IPS DF 6.9 (cell line): Measurements from ENCODE around the gene ZNF568.

ENCODE experiments used
- DNase-seq: peaks from one replicate; pipeline ENCODE4 v3.0.0-alpha.2; 2013; ENCODE audit warnings: low read depth, low spot score
- H3K27ac ChIP-seq: one replicate; pipeline ENCODE4 v1.5.1; 2013; ENCODE audit warnings: low read length, control low read depth
- H3K27me3 ChIP-seq: 2 replicates; pipeline ENCODE4 v1.6.1; 2013; ENCODE audit warnings: mild to moderate bottlenecking, low read length; ENCODE audit not compliant: control insufficient read depth, insufficient read depth
- H3K36me3 ChIP-seq: 2 replicates; pipeline ENCODE4 v1.6.1; 2013; ENCODE audit warnings: low read length; ENCODE audit not compliant: control insufficient read depth, insufficient read depth
- H3K4me1 ChIP-seq: 2 replicates; pipeline ENCODE4 v1.6.1; 2013; ENCODE audit warnings: low read length; ENCODE audit not compliant: control insufficient read depth, insufficient read depth
- H3K4me3 ChIP-seq: 2 replicates; pipeline ENCODE4 v1.5.1; 2013; ENCODE audit warnings: mild to moderate bottlenecking, low read length
- H3K9me3 ChIP-seq: 2 replicates; pipeline ENCODE4 v1.6.1; 2013; ENCODE audit warnings: low read length, inconsistent platforms; ENCODE audit not compliant: control insufficient read depth, insufficient read depth
- WGBS: extraction: QIAGEN DNeasy Blood & Tissue Kit; methylation state at CpG from one replicate; pipeline ENCODE4 v1.1.7; 2013; ENCODE audit warnings: mixed read lengths, missing lambda C conversion rate; ENCODE audit not compliant: insufficient read length, insufficient coverage; 5-methylcytosine and 5-hydroxymethylcytosine counted together

Gene ZNF568

DNA sequence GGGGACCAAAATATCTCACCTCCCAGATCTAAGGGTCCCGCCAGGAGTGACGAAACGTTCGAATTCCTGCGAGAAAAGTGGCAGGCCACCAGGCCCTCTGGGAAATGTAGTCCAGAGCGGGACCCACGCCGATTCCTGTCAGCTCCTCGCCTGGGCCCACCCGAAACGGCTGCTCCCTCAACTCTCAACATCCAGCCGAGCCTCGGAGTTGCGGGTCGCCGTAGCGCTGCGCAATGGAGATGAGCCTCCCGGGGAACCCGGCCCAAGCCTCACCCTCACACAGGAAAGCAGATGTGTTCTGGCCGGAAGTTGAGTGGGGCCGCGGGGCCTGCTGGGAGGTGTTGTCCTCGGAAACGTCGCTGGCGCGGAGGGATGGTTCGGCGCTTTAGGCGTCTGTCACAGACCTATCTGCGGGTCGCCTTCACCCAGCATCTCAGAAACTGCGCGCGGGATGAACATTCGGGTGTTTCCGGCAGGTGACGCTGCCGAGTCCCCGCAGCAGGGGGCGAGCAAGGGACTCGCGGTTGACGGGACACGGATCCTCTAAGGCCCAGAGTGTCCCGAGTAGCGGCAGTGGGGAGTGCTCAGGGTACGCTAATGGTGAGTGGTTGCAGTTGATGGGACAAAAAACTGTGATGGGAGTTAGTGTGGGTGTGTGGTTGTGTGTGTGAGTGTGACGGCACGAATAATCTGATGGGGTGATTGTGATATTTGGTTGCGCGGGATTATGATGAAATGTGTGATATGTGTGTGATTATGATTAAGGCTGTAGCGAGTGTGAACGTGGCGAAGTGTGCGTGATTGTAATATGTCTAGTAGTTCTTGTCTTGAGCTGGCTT is at the start of gene ZNF568, which contains the start of gene ZNF829:
Gene ZNF568 (plus strand): TSS at position 341 of the 839 bp plus-strand sequence. CDS start 6,439 bp downstream, outside the sequence.
Gene ZNF829 (minus strand): TSS at position 300 of the 839 bp plus-strand sequence. CDS start 1,124 bp downstream, outside the sequence.
- H3K9me3 ChIP-seq: no peaks in the 10 kb centered on the region
- 100% methylated on average over 8 of the region's 57 CpGs for WGBS
- H3K27ac ChIP-seq: no peak within 1 kb of the TSS
- peak; percentile 61 for DNase-seq
- no peaks in the 10 kb centered on the region for H3K27me3 ChIP-seq
- H3K4me1 ChIP-seq: no peaks in the 10 kb centered on the region
- H3K36me3 ChIP-seq: no peaks in the 10 kb centered on the region
- peak within 1 kb of the TSS; percentile 78 for H3K4me3 ChIP-seq

DNA sequence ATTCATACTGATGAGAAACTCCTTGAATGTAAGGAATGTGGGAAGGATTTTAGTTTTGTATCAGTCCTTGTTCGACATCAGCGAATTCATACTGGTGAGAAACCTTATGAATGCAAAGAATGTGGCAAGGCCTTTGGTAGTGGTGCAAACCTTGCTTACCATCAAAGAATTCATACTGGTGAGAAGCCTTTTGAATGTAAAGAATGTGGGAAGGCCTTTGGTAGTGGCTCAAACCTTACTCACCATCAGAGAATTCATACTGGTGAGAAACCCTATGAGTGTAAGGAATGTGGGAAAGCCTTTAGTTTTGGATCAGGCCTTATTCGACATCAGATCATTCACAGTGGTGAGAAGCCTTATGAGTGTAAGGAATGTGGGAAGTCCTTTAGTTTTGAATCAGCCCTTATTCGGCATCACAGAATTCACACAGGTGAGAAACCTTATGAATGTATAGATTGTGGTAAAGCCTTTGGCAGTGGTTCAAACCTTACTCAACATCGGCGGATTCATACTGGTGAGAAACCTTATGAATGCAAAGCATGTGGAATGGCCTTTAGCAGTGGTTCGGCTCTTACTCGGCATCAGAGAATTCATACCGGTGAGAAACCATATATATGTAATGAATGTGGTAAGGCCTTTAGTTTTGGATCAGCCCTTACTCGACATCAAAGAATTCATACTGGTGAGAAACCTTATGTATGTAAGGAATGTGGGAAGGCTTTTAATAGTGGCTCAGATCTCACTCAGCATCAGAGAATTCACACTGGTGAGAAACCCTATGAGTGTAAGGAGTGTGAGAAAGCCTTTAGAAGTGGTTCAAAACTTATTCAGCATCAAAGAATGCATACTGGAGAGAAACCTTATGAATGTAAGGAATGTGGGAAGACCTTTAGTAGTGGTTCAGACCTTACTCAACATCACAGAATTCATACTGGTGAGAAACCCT is 38.9 kb upstream of the ZNF568 start:
- Histone ChIP-seq H3K27me3 (no peaks in the 10 kb centered on the region), H3K27ac (no peak overlapping the region), H3K36me3 (peaks cover 3% of the 10 kb centered on the region; the same call in 1 of the 2 replicates), H3K4me1 (no peaks in the 10 kb centered on the region), H3K4me3 (no peak overlapping the region), H3K9me3 (peaks cover 6% of the 10 kb centered on the region)
- WGBS: no CpG with 5 or more reads among the region's 10 CpGs
- no peak for DNase-seq

DNA sequence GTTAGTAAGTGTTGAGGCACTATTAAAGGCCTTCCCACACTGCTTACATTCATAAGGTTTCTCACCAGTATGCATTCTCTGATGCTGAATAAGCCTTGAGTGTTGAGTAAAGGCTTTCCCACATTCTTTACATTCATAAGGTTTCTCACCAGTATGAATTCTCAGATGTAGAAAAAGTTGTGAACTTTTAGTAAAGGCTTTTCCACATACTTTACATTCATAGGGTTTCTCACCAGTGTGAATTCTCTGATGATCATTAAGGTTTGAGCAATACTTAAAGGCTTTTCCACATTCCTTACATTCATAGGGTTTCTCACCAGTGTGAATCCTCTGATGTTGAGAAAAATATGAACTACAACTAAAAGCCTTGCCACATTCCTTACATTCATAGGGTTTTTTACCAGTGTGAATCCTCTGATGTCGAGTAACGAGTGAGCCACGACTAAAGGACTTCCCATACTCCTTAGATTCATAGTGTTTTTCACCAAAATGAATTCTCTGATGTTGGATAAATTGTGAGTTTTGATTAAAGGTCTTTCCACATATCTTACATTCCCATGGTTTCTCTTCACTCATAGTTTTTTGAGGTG is 24.3 kb upstream of the ZNF568 start:
- Histone ChIP-seq H3K9me3 (peaks cover 18% of the 10 kb centered on the region), H3K27me3 (no peaks in the 10 kb centered on the region), H3K27ac (no peak overlapping the region), H3K36me3 (peaks cover 18% of the 10 kb centered on the region; the same call in 1 of the 2 replicates), H3K4me3 (no peak overlapping the region), H3K4me1 (no peaks in the 10 kb centered on the region)
- no CpG with 5 or more reads among the region's 3 CpGs for WGBS
- no peak for DNase-seq

DNA sequence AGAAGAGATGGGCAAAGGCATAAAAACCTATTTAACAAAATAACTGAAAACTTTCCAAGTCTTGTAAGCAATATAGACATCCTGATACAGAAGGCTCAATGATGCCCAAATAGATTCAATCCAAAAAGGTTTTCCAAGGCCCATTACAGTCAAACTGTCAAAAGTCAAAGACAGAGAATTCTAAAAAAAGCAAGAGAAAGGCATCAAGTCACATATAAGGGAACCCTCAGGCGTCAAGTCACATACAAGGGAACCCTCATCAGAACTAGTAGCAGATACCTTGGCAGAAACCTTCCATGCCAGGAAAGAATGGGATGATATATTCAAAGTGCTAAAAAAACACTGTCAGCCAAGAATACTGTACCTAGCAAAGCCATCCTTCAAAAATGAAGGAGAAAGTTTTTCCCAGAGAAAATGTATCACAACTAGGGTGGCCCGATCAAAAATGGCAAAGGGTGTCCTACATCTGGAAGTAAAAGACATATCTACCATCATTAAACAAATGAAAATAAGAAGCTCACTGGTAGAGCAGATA is 21.2 kb upstream of the ZNF568 start:
- DNase-seq: no peak
- no peaks in the 10 kb centered on the region for H3K4me1 ChIP-seq
- no peak overlapping the region for H3K27ac ChIP-seq
- H3K9me3 ChIP-seq: peaks cover 18% of the 10 kb centered on the region
- no CpG with 5 or more reads among the region's 2 CpGs for WGBS
- peaks cover 18% of the 10 kb centered on the region; the same call in 1 of the 2 replicates for H3K36me3 ChIP-seq
- H3K4me3 ChIP-seq: no peak overlapping the region
- H3K27me3 ChIP-seq: no peaks in the 10 kb centered on the region

DNA sequence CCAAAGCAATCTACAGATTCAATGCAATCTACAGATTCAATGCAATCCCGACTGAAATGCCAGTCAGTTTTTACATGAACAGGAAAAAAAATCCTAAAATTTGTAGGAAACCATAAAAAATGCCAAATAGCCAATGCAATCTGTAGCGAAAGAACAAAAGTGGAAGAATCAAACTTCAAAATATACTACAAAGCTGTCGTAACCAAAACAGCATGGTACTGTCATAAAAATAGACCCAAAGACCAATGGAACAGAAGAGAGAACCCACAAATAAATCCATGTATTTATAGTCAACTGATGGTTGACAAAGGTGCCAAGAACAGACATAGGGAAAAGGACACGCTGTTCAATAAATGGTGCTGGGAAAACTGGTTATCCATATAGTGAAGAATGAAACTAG is 17.7 kb upstream of the ZNF568 start:
- peaks cover 4% of the 10 kb centered on the region for H3K9me3 ChIP-seq
- no peak overlapping the region for H3K4me3 ChIP-seq
- no peak overlapping the region for H3K27ac ChIP-seq
- H3K4me1 ChIP-seq: no peaks in the 10 kb centered on the region
- DNase-seq: no peak
- no CpG with 5 or more reads among the region's 4 CpGs for WGBS
- peaks cover 5% of the 10 kb centered on the region; the same call in 1 of the 2 replicates for H3K36me3 ChIP-seq
- H3K27me3 ChIP-seq: no peaks in the 10 kb centered on the region

DNA sequence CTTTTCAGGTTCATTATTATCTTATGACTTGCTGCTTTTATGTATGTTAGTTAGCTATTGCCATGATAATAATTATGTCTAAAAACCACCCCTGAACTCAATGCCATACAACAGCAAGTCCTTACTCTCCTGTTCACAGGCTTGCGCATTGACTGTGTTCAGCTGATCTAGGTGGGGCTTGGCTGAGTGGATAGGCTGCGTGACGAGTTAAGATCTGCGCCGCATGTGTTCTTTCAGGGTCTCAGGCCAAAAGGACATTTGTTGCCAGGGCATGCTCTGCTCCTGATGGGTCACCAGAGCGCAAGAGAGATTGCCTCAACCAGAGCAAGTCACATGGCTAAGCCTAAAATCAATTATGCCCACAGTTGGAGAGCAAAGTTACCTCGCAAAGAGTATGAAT is 859 bp downstream of the ZNF568 start:
- H3K36me3 ChIP-seq: no peaks in the 10 kb centered on the region
- no CpG with 5 or more reads among the region's 7 CpGs for WGBS

DNA sequence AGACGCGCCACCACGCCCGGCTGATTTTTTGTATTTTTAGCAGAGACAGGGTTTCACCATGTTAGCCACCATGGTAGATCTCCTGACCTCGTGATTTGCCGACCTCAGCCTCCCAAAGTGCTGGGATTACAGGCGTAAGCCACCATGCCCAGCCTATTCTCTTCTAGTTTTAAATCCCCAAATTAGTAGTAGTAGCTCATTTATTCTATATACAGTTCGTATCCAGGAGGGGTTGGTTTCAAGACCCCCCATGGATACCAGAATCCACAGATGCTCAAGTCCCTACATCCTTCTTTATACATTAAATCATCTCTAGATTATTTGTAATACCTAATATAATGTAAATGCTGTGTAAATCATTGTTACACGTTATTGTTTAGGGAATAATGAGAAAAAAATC is 2.0 kb downstream of the ZNF568 start:
- H3K4me3 ChIP-seq: no peak overlapping the region
- H3K9me3 ChIP-seq: no peaks in the 10 kb centered on the region
- no CpG with 5 or more reads among the region's 9 CpGs for WGBS
- no peaks in the 10 kb centered on the region for H3K27me3 ChIP-seq
- no peak for DNase-seq
- no peaks in the 10 kb centered on the region for H3K36me3 ChIP-seq
- H3K4me1 ChIP-seq: no peaks in the 10 kb centered on the region
- no peak overlapping the region for H3K27ac ChIP-seq

More for the DNA sequence above, 859 bp downstream of the ZNF568 start:
- H3K4me3 ChIP-seq: peak overlapping the region; percentile 78; the same call in 1 of the 2 replicates
- no peaks in the 10 kb centered on the region for H3K9me3 ChIP-seq
- no peaks in the 10 kb centered on the region for H3K4me1 ChIP-seq
- DNase-seq: no peak
- H3K27me3 ChIP-seq: no peaks in the 10 kb centered on the region
- no peak overlapping the region for H3K27ac ChIP-seq

DNA sequence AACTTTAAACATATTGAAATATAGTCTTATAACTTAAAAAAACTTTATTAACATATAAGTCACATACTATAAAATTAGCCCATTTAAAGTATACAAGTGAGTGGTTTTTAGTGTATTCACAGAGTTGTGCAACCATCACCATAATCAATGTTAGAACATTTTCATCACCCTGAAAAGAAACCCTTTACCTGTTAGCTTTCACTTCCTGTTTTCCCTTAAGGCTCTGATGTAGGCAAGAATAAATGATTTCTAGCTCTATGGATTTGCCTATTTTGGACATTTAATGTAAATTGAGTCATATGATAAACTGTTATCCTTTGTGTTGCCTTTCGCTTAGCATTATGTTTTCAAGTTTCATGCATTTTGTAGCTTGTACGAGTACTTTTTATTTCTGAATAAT is 15.6 kb downstream of the ZNF568 start:
- H3K9me3 ChIP-seq: no peaks in the 10 kb centered on the region
- no peak for DNase-seq
- no peaks in the 10 kb centered on the region for H3K4me1 ChIP-seq
- WGBS: no CpG with 5 or more reads among the region's 2 CpGs
- H3K27me3 ChIP-seq: no peaks in the 10 kb centered on the region; the same call in 1 of the 2 replicates
- H3K36me3 ChIP-seq: no peaks in the 10 kb centered on the region
- H3K27ac ChIP-seq: no peak overlapping the region
- H3K4me3 ChIP-seq: no peak overlapping the region

DNA sequence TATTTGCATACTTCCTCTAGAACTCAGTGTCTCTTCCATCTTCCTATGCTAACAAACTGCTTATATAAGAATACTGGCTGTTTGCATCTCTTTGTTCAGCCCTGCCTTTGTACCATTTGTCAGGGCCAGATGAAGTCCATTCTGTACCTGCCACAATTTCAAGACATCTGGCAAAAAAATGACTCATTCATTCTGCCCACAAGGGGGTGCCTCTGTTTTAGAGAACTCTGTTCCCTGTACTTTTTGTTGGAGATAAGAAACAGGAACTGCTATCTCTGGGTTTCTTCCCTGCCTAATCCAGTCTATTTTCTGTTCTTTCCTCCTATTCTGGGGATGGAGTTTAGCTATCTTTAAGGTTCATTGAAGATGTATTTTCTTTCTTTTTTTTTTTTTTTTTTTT is 23.0 kb downstream of the ZNF568 start:
- H3K36me3 ChIP-seq: no peaks in the 10 kb centered on the region

More for the DNA sequence above, 23.0 kb downstream of the ZNF568 start:
- H3K9me3 ChIP-seq: no peaks in the 10 kb centered on the region
- H3K27me3 ChIP-seq: no peaks in the 10 kb centered on the region
- no peaks in the 10 kb centered on the region for H3K4me1 ChIP-seq
- no peak overlapping the region for H3K4me3 ChIP-seq
- H3K27ac ChIP-seq: no peak overlapping the region
- no peak for DNase-seq
